Mucosa of rectum (tissue), 2 donors: ENCODE results near the gene ARHGAP23.

Experiments
- H3K27ac ChIP-seq, 2 donors: one replicate each; pipeline ENCODE4 v1.7.0; 2013; ENCODE audit warnings: inconsistent platforms in 2 of 2, low read depth in 2 of 2, low read length in 2 of 2
- H3K27me3 ChIP-seq, 2 donors: one replicate each; pipeline ENCODE4 v1.7.0; 2013; ENCODE audit warnings: low read length in 2 of 2; ENCODE audit not compliant: control insufficient read depth in 2 of 2, insufficient read depth in 2 of 2
- H3K36me3 ChIP-seq, 2 donors: one replicate each; pipeline ENCODE4 v1.7.0; 2013; ENCODE audit warnings: low read length in 2 of 2; ENCODE audit not compliant: control insufficient read depth in 2 of 2, insufficient read depth in 2 of 2
- H3K4me1 ChIP-seq, 2 donors: one replicate each; pipeline ENCODE4 v1.7.0; 2013; ENCODE audit warnings: low read length in 2 of 2, mild to moderate bottlenecking in 1 of 2; ENCODE audit not compliant: control insufficient read depth in 2 of 2, insufficient read depth in 2 of 2
- H3K4me3 ChIP-seq, 2 donors: one replicate each; pipeline ENCODE4 v1.7.0; 2013; ENCODE audit warnings: low read length in 2 of 2
- H3K9ac ChIP-seq, 2 donors: one replicate each; pipeline ENCODE4 v1.7.0; 2013; ENCODE audit warnings: low read length in 2 of 2, low read depth in 1 of 2, mild to moderate bottlenecking in 1 of 2
- H3K9me3 ChIP-seq, 2 donors: one replicate each; pipeline ENCODE4 v1.7.0; 2013; ENCODE audit warnings: low read length in 2 of 2; ENCODE audit not compliant: control insufficient read depth in 2 of 2
- donor health status: healthy.
- donor health status: Normal muscosa, but diverticular disease.

ARHGAP23 gene

GRCh38 chr17:38556239-38556638 is 128.0 kb downstream of the ARHGAP23 start:
- H3K27me3 ChIP-seq: peaks cover 13 to 15% of the 10 kb centered on the region in 2 donors
- H3K9me3 ChIP-seq: no peaks in the 10 kb centered on the region
- H3K9ac ChIP-seq: no peak overlapping the region
- H3K27ac ChIP-seq: no peak overlapping the region
- H3K4me3 ChIP-seq: no peak overlapping the region
- no peaks in the 10 kb centered on the region for H3K36me3 ChIP-seq
- peaks cover 22 to 23% of the 10 kb centered on the region in 2 donors for H3K4me1 ChIP-seq

- peaks cover 18 to 19% of the 10 kb centered on the region in 2 donors for H3K27me3 ChIP-seq
- no peaks in the 10 kb centered on the region for H3K9me3 ChIP-seq
- peak overlapping the region in 1 of 2 donors; percentile 69 for H3K4me3 ChIP-seq
- H3K27ac ChIP-seq: no peak overlapping the region
- H3K9ac ChIP-seq: no peak overlapping the region
- H3K4me1 ChIP-seq: peaks cover 22 to 23% of the 10 kb centered on the region in 2 donors
- H3K36me3 ChIP-seq: no peaks in the 10 kb centered on the region
Measured at GRCh38 chr17:38557396-38557795, 129.1 kb downstream of the ARHGAP23 start.

- H3K9me3 ChIP-seq: no peaks in the 10 kb centered on the region
- no peaks in the 10 kb centered on the region for H3K36me3 ChIP-seq
- no peak overlapping the region for H3K27ac ChIP-seq
- H3K9ac ChIP-seq: peak overlapping the region; percentile 34 to 53
- peaks cover 22 to 23% of the 10 kb centered on the region in 2 donors for H3K4me1 ChIP-seq
- peaks cover 23% of the 10 kb centered on the region in 2 donors for H3K27me3 ChIP-seq
- peak overlapping the region; percentile 54 to 69 for H3K4me3 ChIP-seq
Measured at GRCh38 chr17:38557836-38558727, 129.8 kb downstream of the ARHGAP23 start.

GRCh38 chr17:38558728-38559050 is 130.4 kb downstream of the ARHGAP23 start:
- Histone ChIP-seq H3K9me3 (no peaks in the 10 kb centered on the region), H3K27me3 (peaks cover 29% of the 10 kb centered on the region in 2 donors), H3K4me3 (peak overlapping the region; percentile 59 to 69), H3K9ac (no peak overlapping the region), H3K4me1 (peaks cover 22 to 23% of the 10 kb centered on the region in 2 donors), H3K27ac (peak overlapping the region in 1 of 2 donors; percentile 16), H3K36me3 (no peaks in the 10 kb centered on the region)

- no peaks in the 10 kb centered on the region for H3K9me3 ChIP-seq
- no peaks in the 10 kb centered on the region for H3K36me3 ChIP-seq
- H3K9ac ChIP-seq: no peak overlapping the region
- H3K4me1 ChIP-seq: peaks cover 22 to 23% of the 10 kb centered on the region in 2 donors
- peak overlapping the region in 1 of 2 donors; percentile 16 for H3K27ac ChIP-seq
- peaks cover 29 to 31% of the 10 kb centered on the region in 2 donors for H3K27me3 ChIP-seq
- peak overlapping the region; percentile 59 to 69 for H3K4me3 ChIP-seq
Measured at GRCh38 chr17:38559051-38559879, 131.0 kb downstream of the ARHGAP23 start.

- Histone ChIP-seq H3K4me3 (peak overlapping the region in 1 of 2 donors; percentile 20), H3K4me1 (peaks cover 22 to 23% of the 10 kb centered on the region in 2 donors), H3K27me3 (peaks cover 31 to 35% of the 10 kb centered on the region in 2 donors), H3K9ac (no peak overlapping the region), H3K27ac (no peak overlapping the region), H3K9me3 (no peaks in the 10 kb centered on the region), H3K36me3 (no peaks in the 10 kb centered on the region)
Measured at GRCh38 chr17:38559880-38560230, 131.6 kb downstream of the ARHGAP23 start.

- Histone ChIP-seq H3K27me3 (peaks cover 32 to 40% of the 10 kb centered on the region in 2 donors), H3K36me3 (no peaks in the 10 kb centered on the region), H3K9ac (no peak overlapping the region), H3K4me3 (no peak overlapping the region), H3K27ac (no peak overlapping the region), H3K9me3 (no peaks in the 10 kb centered on the region), H3K4me1 (peaks cover 22 to 23% of the 10 kb centered on the region in 2 donors)
Measured at GRCh38 chr17:38560503-38561318, 132.4 kb downstream of the ARHGAP23 start.

GRCh38 chr17:38561416-38562214 is 133.4 kb downstream of the ARHGAP23 start:
- Histone ChIP-seq H3K27ac (no peak overlapping the region), H3K9me3 (no peaks in the 10 kb centered on the region), H3K4me1 (peaks cover 22 to 23% of the 10 kb centered on the region in 2 donors), H3K36me3 (no peaks in the 10 kb centered on the region), H3K4me3 (no peak overlapping the region), H3K9ac (no peak overlapping the region), H3K27me3 (peaks cover 35 to 47% of the 10 kb centered on the region in 2 donors)
